ENCODE results near the gene POU3F1.

- TF ChIP-seq EP300 (IDR thresholded peaks at IDR 0.05) (no peak), POLR2A (IDR thresholded peaks at IDR 0.05) (no peak)
- TF ChIP-seq, protein P1, sequence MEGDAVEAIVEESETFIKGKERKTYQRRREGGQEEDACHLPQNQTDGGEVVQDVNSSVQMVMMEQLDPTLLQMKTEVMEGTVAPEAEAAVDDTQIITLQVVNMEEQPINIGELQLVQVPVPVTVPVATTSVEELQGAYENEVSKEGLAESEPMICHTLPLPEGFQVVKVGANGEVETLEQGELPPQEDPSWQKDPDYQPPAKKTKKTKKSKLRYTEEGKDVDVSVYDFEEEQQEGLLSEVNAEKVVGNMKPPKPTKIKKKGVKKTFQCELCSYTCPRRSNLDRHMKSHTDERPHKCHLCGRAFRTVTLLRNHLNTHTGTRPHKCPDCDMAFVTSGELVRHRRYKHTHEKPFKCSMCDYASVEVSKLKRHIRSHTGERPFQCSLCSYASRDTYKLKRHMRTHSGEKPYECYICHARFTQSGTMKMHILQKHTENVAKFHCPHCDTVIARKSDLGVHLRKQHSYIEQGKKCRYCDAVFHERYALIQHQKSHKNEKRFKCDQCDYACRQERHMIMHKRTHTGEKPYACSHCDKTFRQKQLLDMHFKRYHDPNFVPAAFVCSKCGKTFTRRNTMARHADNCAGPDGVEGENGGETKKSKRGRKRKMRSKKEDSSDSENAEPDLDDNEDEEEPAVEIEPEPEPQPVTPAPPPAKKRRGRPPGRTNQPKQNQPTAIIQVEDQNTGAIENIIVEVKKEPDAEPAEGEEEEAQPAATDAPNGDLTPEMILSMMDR (IDR thresholded peaks at IDR 0.05): no peak
These were observed 37.3 kb downstream of the POU3F1 start for GRCh38 chr1:38009088-38009840.

Measured in suprapubic skin (tissue), 3 donors.